Suppressor macrophage (primary cell): Measurements from ENCODE around the gene PDE4B.

ENCODE experiments used
- DNase-seq, 4 experiments: peaks; one replicate each; pipeline ENCODE4 v3.0.0-alpha.2; 2020 to 2022

The PDE4B gene

GRCh38 chr1:66266350-66266749 is 473.7 kb downstream of the PDE4B start:
- DNase-seq: no peak

DNA sequence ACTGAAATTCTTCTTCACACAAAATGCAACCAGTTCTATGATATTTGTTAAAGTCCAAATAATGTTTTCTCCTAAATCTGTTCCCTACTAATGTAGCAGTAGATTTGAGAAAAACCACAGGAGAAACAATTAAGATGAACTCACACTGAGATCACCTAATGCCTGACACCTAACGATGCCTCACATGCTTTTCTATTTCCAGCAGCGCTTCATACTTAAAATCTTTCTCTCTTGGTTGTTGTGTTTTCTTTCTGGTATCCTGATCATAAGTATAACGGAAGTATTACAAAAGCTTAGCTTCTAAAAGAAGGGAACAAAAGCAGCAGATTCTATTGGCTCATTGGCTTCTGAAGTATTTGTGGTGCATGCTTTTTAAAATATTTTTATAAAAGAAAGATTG is 474.1 kb downstream of the PDE4B start:
- DNase-seq: no peak

DNA sequence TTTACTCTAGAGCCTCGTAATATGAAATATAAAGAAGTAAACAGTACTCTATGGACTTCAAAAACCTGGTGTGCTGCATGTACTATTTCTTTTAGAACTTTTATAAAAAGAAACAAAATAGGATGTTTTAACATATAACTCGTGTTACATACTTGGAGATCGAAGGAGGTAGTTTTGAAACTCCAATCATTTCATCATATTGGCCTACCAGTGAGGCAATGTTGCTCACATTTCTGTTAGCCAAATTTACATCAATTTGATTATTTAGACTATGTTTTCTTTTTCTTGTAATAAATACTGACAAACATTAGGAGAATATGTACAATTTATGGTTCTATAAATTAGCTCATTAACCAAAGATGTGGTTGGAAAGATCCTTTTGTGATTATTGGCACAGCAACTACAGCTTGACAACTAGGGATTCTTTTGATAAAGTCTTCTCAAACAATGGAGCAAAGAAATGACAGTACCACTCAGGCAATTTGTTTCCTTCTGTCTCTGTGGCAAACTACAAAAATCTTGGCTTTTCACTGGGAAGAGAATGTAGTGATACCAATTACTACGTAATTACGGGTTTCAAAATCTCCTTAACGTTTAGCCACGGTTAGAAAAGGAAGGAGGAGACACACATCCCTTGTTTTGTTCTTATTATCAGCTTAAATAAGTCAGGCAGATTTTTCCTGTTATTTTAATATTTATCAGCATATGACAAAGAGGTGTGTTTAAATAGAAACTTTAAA is 474.7 kb downstream of the PDE4B start:
- peak in 1 of 4 experiments; percentile 31 for DNase-seq

- DNase-seq: no peak
These were observed 476.5 kb downstream of the PDE4B start for GRCh38 chr1:66269222-66269621.

DNA sequence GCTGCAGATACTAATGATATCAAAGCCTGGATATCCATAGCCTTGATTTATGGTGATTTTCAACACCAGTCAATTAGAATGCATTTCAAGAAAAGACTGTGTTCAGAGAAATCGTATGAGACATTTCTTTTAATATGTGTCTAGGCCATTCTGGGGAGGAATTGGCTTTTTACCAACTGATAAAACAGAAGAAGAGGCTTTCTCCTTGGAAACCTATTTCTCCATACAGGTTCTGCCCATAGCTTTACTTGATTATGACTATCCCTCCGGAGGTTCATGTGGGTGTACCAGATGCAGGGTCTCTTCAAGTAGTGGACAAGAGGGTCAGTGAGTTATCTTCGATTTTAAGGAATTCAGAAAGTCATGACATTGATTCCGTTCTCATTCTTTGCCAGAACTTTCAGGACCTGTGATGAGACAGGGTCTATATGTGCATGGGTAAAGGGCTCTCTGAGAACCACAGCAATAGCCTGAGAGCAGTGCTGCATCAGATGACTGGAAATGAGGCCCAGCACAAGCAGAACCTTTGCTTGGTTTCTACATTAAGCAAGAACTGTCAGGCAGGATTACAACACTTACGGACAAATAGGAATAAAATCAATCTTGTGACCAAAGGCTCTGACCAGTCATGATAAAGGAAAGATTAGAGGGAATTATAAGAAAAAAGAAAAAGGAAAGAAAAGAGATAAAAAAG is 477.6 kb downstream of the PDE4B start:
- peak; percentile 57 to 80 (median 72) for DNase-seq

DNA sequence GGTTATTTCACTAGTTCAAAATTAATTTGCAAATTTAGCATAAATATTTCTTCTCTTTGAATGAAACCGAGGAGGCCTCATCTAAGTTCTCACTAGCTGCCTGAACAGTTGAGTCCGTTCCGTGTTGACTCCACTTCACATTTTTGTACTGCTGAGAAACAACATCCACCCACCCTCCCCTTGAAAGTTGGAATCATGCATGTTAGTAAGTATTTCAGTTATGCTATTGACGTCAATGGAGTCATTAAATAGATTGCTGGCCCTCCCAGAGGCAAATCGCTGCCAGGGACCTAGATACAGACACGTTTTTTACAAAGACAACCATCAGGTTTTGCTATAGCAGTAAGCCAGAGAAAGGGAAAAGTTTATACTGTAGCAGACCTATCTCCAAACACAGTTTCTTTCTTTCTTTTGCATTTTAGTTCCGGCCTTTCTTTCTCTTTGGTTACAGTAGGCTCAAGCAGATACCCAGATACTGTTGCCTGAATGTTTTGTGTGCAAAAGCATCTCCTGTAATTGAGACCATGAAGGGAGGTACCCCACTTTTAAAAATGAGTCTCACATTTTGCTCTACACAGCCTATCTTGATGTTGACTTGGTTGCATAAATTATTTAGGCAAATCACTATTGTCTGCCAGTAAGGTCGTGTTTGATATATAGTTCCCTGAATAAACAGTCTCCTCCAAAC is 478.7 kb downstream of the PDE4B start:
- DNase-seq: peak; percentile 43 to 72 (median 56)

DNA sequence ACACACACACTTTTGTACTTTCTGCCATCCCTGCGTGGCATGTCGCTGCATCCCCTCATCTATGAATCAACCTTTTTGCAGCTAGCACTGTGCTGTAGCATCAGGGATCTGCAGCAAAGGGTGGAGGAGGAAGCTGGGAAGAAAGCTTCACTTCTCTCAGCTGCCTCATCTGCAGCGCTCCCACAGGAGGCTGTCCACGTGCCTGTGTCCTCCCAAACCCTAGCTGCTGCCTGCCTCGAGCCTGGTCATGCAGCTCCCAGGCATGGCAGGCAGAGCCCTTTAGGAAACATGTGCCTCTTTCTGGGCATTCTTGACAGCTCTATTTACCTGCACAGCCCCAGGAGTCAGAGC is 479.2 kb downstream of the PDE4B start:
- peak in 3 of 4 experiments; percentile 55 to 73 (median 58) for DNase-seq

- DNase-seq: no peak
These were observed 481.0 kb downstream of the PDE4B start for GRCh38 chr1:66273656-66274055.

DNA sequence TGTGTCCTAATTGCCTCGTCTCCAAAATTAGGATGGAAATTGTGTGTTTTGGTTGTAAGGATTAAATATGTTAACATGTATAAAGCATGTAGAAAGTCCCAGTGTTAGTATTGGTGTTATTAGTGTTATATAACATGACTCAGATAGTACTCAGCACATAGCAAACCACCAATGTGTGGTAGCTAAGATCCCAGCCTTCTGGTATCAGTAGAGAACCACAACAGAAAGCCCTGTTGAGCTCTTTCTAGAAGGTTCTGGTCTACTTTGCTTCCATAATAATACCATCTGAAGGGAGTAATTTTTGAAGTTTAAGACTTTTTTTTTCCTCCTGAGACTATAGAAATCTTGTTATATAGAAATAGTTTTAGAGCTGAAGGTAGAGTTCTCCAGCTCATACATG is 481.9 kb downstream of the PDE4B start:
- DNase-seq: no peak

DNA sequence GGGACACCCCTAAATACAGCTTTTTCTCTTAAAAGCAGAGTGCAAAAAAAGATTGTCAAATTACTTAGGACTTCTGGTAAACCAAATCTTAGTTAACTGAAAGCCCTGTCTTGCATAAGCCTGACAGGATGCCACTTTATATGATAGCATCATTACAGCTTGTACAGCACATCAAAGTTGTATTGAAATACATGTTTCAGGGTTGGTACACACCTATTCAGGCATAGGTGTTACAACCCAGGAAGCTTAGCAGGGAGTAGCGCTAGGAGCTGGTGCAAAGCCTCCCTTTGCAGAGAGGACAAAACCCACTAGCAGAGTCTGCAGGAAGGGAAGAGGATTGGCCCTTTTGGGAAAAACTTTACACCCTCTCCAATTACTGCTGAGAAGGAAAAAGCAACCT is 482.4 kb downstream of the PDE4B start:
- DNase-seq: no peak

- DNase-seq: peak; percentile 40 to 63 (median 62)
These were observed 482.9 kb downstream of the PDE4B start for GRCh38 chr1:66275601-66276023.

GRCh38 chr1:66276218-66276617 is 483.5 kb downstream of the PDE4B start:
- DNase-seq: no peak

DNA sequence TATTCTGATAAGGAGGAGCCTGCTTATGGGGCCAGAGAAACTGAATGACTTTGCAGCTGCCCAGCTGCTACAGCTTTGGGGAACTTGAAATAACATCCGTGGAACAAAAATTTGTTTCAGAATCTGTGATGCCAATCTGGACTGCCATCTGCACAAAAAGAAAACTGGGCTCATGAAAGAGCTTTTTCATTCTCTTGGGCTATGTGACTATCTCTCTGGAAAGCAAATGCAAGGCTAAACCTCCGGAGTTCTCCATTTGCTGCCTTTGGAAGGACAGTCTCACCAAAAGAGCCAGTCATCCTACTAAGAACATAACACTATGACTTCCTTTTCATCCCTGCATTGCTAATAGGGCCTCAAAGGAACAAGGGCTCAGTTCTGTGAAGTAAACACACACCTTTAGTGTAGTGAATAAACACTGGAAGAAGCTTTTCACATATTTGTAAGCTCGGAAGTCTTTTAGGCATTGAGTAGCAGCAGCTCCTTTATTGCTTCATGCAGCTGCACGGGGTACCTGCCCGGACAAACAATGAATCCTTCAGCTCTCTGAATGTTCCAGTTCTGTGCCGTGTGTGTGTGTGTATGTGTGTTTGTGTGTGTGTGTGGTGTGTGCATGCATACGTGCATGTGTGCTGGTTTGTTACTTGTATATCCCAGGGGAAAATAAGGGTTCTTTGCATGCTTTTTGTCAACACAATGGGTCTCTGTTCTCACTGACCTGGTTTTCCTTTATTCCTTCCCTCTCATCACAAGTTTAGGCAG is 485.7 kb downstream of the PDE4B start:
- DNase-seq: peak in 3 of 4 experiments; percentile 23 to 35 (median 35)

DNA sequence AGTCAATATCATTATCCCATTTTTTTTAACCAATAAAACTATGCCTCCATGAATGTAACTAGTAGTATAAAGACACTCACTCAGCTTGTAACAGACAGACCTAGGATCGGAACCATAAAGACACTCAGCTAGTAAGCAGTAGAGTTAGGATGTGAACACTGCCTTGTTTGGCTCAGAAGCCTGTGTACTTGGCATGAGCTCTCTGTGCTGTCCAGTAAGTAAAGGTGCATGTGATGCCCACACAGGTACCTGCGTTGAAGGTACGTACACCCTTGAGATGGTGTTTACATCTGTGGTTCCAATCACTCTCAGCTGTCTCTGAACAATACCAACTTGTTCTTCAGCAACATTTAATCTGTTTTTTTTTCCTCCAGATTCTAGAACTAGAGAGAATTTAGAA is 489.1 kb downstream of the PDE4B start:
- no peak for DNase-seq

GRCh38 chr1:66282343-66282852 is 489.7 kb downstream of the PDE4B start:
- peak in 3 of 4 experiments; percentile 27 to 39 (median 30) for DNase-seq

GRCh38 chr1:66282891-66283621 is 490.4 kb downstream of the PDE4B start:
- DNase-seq: no peak

DNA sequence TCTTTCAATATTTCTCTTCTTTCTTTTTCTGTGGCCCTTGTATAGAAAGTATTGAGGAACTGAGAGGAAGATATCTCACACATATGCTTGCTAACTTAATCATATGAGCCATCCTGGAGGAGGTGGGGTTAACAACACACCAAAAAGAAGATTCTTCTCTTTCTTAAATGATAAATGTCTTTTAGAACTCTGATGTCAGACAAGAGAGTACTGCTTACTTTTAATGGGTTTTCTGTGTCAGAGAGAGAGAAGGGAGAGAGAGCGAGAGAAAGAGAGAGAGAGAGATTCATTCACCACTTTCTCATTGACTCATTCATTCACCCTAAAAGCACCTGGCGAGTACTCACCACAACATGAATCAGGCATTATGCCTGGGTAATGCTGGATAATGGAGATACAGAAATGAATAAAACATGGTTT is 490.9 kb downstream of the PDE4B start:
- peak in 1 of 4 experiments; percentile 30 for DNase-seq

DNA sequence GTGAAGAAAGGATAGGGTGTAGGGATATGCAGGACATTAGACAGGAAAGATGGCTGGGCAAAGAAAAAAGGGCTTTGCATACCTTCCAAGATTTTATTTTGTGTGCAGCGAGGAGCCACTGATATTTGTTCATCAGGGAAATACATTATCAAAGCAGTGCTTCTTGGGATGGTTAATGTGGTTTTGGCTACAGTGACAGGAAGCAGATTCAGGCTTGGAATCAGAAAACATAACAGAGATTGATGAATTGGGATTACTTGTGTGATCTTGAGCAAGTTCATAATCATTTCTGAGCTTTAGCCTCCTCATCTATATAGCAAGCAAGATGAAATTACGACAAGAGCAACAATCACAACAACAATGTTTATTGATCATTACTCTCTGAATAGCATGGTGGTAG is 492.1 kb downstream of the PDE4B start:
- no peak for DNase-seq

- DNase-seq: no peak
These were observed 493.0 kb downstream of the PDE4B start for GRCh38 chr1:66285618-66286270.

DNA sequence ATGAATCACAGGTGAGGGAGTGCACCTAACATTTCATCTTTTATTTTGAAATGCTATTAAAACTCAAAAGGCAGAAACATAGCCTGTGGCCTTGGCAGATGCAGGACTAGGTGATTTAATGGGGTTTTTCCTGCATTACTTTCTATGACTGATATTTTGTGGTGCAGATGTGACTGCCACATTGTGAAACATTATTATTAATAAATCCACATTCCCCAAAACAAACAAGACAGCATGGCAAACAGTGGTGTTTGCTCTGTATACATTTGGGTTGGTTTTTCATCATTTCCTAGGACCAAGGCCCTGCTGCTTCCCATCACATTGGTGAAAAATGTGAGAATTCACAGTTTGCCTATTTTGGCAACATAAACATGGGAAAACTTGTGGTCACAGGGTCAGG is 493.6 kb downstream of the PDE4B start:
- no peak for DNase-seq

DNA sequence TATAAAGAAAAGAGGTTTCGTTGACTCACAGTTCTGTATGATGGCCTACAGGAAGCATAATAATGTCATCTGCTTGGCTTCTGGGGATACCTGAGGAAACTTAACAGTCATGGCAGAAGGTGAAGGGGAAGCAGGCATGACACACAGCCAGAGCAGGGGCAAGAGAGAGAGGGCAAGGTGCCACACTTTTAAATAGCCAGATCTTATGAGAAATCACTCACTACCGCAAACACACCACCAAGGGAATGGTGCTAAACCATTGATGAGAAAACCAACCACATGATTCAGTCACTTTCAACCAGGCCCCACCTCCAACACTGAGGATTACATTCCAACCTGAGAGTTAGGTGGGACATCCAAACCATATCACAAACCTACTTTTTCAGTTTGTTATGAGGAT is 495.4 kb downstream of the PDE4B start:
- DNase-seq: no peak
